SU-DHL-6 (cell line): ENCODE results near the gene CSK.

Experiments used
- EZH2phosphoT487 ChIP-seq: fragments of 200-600 bp; sonication (generic), shearing (Covaris generic); conservative IDR thresholded peaks from 2 replicates; pipeline ENCODE4 v1.6.1; 2018; ENCODE audit warnings: mild to moderate bottlenecking, antibody characterized with exemption, low read length, moderate library complexity, mixed read lengths
- TF ChIP-seq, protein P1 (sequence below): fragments of 200-600 bp; sonication (generic); IDR thresholded peaks from one replicate; pipeline ENCODE4 v1.5.1; 2017; ENCODE audit warnings: antibody characterized with exemption, mild to moderate bottlenecking, low read length, moderate library complexity; ENCODE audit not compliant: insufficient read depth, poor library complexity, severe bottlenecking

DNA sequence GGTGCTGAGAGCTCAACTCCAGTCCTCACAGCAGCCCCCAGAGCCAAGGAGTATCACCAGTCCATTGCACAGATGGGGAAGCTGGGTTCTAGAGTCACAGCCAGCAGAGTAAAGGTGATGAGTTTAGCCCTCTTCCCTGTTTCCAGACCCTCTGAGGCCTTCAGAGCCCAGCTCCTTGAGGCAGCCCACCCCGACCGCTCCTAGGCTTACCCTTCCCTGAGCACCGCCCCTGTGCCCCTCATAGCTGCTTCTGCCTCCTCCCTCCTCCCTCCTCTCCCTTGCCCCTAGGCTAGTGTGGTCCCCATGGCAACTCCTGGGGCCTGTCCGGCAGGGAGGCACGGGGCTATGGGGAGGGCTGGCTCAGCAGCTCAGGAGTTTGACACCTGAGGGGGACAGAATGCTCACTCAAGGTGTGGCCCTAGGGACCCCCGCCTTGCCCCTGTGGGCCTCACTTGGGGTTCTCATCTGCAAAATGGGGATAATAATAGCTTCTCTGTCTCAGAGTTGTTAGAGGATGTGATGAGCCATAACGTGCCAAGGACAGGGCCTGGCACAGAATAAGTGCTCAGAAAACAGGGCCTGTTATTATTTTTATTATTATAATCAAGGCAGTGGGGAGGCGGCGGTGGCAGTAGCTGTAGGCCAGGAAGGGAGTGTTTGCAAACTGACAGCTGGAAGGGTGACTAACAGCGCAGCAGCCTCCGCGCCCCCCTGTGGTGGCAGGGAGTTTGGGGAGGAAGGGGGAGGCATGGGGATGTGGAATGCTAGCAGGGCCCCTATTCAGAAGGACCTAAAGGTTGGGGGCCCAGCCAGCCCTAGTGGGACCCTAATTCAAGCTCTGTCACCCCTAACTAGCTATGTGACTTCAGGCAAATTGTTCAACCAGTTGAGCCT lies 11.5 kb downstream of the CSK start:
- TF ChIP-seq, protein P1, sequence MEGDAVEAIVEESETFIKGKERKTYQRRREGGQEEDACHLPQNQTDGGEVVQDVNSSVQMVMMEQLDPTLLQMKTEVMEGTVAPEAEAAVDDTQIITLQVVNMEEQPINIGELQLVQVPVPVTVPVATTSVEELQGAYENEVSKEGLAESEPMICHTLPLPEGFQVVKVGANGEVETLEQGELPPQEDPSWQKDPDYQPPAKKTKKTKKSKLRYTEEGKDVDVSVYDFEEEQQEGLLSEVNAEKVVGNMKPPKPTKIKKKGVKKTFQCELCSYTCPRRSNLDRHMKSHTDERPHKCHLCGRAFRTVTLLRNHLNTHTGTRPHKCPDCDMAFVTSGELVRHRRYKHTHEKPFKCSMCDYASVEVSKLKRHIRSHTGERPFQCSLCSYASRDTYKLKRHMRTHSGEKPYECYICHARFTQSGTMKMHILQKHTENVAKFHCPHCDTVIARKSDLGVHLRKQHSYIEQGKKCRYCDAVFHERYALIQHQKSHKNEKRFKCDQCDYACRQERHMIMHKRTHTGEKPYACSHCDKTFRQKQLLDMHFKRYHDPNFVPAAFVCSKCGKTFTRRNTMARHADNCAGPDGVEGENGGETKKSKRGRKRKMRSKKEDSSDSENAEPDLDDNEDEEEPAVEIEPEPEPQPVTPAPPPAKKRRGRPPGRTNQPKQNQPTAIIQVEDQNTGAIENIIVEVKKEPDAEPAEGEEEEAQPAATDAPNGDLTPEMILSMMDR: peak; percentile 41
- TF ChIP-seq EZH2phosphoT487: no peak
